ENCODE results near the gene KLRG1. TPM values are rescaled to one million over a fixed set of nuclear protein-coding genes. Genes with fewer than 3 reads are reported as not detected.

The KLRG1 gene
- total and polyA plus RNA-seq, 3 donors from 2014 or later: 2.4 to 4.6 (median 3.5) TPM

DNA sequence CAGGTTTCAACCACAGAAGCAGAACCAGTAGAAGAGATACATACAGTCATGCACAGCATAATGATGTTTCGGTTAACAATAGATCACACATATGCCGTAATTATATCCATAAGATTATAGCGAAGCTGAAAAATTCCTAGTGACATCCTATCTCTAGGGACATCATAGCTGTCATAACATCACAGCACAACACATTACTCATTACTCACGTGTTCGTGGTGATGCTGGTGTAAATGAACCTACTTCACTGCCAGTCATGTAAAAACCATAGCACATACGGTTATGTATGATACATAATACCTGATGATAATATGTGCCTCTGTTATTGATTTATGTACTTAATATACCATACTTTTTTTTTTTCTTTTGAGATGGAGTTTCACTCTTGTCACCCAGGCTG, 44.7 kb downstream of the KLRG1 start:
- TF ChIP-seq, protein P1, sequence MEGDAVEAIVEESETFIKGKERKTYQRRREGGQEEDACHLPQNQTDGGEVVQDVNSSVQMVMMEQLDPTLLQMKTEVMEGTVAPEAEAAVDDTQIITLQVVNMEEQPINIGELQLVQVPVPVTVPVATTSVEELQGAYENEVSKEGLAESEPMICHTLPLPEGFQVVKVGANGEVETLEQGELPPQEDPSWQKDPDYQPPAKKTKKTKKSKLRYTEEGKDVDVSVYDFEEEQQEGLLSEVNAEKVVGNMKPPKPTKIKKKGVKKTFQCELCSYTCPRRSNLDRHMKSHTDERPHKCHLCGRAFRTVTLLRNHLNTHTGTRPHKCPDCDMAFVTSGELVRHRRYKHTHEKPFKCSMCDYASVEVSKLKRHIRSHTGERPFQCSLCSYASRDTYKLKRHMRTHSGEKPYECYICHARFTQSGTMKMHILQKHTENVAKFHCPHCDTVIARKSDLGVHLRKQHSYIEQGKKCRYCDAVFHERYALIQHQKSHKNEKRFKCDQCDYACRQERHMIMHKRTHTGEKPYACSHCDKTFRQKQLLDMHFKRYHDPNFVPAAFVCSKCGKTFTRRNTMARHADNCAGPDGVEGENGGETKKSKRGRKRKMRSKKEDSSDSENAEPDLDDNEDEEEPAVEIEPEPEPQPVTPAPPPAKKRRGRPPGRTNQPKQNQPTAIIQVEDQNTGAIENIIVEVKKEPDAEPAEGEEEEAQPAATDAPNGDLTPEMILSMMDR (IDR thresholded peaks at IDR 0.05): no peak
- H3K36me3 ChIP-seq (ENCODE audit: low read depth, missing control alignments): no peaks in the 10 kb centered on the region
- no peaks in the 10 kb centered on the region for H3K9me3 ChIP-seq
- 94% methylated on average over 6 of the region's 6 CpGs for WGBS, 2 donors
- no peak overlapping the region for H3K4me3 ChIP-seq
- intact Hi-C loops (cut with DNase I; ENCODE audit: low total_unique reads): no loop called here
- DNase-seq: no peak
- no peaks in the 10 kb centered on the region for H3K27me3 ChIP-seq
- H3K27ac ChIP-seq: no peak overlapping the region
- H3K4me1 ChIP-seq: no peaks in the 10 kb centered on the region

DNA sequence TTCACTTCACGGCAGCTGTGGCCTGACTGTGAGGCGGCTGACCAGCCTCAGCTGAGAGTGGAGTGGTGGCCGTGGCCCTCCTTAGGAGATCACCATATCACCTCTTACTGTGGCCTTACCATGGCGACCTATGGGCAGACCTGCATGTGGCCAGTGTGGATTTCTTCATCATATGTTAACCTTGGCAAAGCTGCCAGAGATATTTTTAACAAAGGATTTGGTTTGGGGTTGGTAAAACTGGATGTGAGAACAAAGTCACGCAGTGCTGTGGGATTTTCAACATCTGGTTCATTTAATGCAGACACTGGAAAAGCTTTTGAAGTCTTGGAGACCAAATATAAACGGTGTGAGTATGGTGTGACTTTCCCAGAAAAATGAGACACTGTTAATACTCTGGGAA, 46.9 kb downstream of the KLRG1 start:
- intact Hi-C loops (cut with DNase I; ENCODE audit: low total_unique reads): no loop called here
- 66 to 82% methylated on average over 6 of the region's 6 CpGs for WGBS, 2 donors

DNA sequence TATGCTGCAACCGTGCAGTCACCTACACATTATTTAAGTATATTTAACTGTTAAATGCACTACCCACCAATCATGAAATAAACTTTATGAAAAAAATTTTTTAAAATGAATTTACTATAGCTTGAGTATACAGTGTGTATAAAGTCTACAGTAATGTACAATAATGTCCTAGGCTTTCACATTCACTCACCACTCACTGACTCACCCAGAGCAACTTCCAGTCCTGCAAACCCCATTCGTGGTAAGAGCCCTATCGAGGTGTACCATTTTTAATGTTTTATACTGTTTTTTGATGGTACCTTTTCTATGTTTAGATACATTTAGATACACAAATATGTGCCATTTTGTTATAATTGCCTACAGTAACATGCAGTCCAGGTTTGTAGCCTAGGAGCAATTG, 48.1 kb downstream of the KLRG1 start:
- 84 to 85% methylated on average over 3 of the region's 3 CpGs for WGBS, 2 donors
- no peaks in the 10 kb centered on the region for H3K36me3 ChIP-seq (ENCODE audit: low read depth, missing control alignments)
- no peaks in the 10 kb centered on the region for H3K9me3 ChIP-seq
- intact Hi-C loops (cut with DNase I; ENCODE audit: low total_unique reads): no loop called here
- TF ChIP-seq POLR2A (IDR thresholded peaks at IDR 0.05): no peak
- TF ChIP-seq, protein P1 (IDR thresholded peaks at IDR 0.05): no peak
- H3K27me3 ChIP-seq: no peaks in the 10 kb centered on the region
- H3K27ac ChIP-seq: no peak overlapping the region
- H3K4me1 ChIP-seq: no peaks in the 10 kb centered on the region
- no peak overlapping the region for H3K4me3 ChIP-seq
- DNase-seq: no peak

More for the DNA sequence above, 46.9 kb downstream of the KLRG1 start:
- H3K4me1 ChIP-seq: no peaks in the 10 kb centered on the region
- H3K27ac ChIP-seq: no peak overlapping the region
- no peaks in the 10 kb centered on the region for H3K9me3 ChIP-seq
- no peak for DNase-seq
- TF ChIP-seq, protein P1 (IDR thresholded peaks at IDR 0.05): no peak
- TF ChIP-seq POLR2A (IDR thresholded peaks at IDR 0.05): no peak
- no peaks in the 10 kb centered on the region for H3K27me3 ChIP-seq
- H3K36me3 ChIP-seq (ENCODE audit: low read depth, missing control alignments): no peaks in the 10 kb centered on the region
- no peak overlapping the region for H3K4me3 ChIP-seq

DNA sequence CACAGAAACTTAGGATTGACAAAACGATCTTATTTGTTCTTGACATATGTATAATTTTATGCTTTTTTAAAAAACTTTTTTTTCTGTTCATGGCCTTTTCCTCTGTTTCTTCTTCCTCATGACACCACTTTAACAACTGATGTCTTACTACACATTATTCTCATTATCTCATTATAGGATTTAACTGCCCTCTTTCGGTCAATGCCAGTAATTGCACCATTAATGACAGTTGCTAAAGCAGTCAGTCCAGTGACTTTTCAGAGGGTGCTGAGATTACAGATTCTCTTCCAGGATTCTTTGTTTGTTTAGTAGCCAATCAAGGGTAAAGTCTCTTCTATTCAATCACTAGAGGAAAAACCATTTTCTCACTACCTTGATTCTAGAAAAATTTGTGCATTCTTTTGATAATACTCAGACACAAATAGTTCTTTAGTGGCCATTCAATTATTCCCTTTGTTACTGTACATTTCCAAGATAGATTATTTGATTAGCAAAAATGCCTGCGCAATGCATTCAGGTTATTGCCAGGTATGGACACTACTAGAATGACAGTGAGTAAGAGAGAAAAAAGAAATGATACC, 50.1 kb downstream of the KLRG1 start:
- Histone ChIP-seq H3K9me3 (no peaks in the 10 kb centered on the region), H3K4me1 (no peaks in the 10 kb centered on the region), H3K4me3 (no peak overlapping the region), H3K36me3 (ENCODE audit: low read depth, missing control alignments) (no peaks in the 10 kb centered on the region), H3K27ac (no peak overlapping the region), H3K27me3 (no peaks in the 10 kb centered on the region)
- 25 to 28% methylated on average over 3 of the region's 3 CpGs for WGBS, 2 donors
- TF ChIP-seq POLR2A (IDR thresholded peaks at IDR 0.05): no peak
- TF ChIP-seq, protein P1 (IDR thresholded peaks at IDR 0.05): peak; percentile 59 to 78 (median 71)
- DNase-seq: peak; percentile 31
- intact Hi-C loops (cut with DNase I; ENCODE audit: low total_unique reads): no loop called here

DNA sequence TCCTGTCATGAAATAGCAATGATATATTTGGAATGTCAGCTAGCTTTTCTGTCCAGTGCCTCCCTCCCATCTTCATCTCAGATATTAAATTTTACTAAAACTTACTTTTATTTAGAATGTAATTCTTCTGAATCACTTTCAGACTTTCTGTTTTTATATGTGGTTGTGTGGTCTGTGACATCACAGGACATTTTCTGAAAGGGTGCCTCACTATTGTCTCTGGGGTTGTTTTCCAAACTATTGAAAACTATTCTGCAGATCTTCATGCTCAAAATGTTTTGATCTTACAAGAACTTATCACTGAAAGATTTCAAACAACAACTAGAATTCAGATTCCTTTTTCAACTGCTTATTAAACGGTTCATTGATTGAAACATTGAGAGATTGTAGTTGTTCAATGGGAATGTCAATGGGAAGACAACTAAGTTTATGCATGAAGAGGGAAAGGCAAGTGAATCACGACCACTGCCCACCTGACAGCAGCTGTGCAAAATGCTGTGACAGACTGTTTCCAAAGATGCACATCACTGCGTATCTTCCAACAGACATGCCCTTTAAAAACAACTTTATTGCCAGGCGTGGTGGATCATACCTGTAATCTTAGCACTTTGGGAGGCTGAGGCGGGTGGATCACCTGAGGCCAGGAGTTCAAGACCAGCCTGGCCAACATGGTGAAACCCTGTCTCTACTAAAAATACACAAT, 51.3 kb downstream of the KLRG1 start:
- intact Hi-C loops (cut with DNase I; ENCODE audit: low total_unique reads): no loop called here
- no peaks in the 10 kb centered on the region for H3K27me3 ChIP-seq
- no peaks in the 10 kb centered on the region for H3K9me3 ChIP-seq
- no peak overlapping the region for H3K4me3 ChIP-seq
- H3K4me1 ChIP-seq: no peaks in the 10 kb centered on the region
- no peaks in the 10 kb centered on the region for H3K36me3 ChIP-seq (ENCODE audit: low read depth, missing control alignments)
- DNase-seq: no peak
- WGBS, 2 donors: 85 to 86% methylated on average over 5 of the region's 5 CpGs
- H3K27ac ChIP-seq: no peak overlapping the region
- TF ChIP-seq, protein P1 (IDR thresholded peaks at IDR 0.05): no peak
- no peak for TF ChIP-seq POLR2A (IDR thresholded peaks at IDR 0.05)

Measured in testis (tissue), 3 donors.